GM23248 (cell line): Measurements from ENCODE around the gene EIF2B1.

ENCODE experiments used
- EZH2 ChIP-seq: fragments of 200-600 bp; sonication (generic); IDR thresholded peaks from 2 replicates; pipeline ENCODE4 v1.6.1; 2018; ENCODE audit warnings: antibody characterized with exemption, mild to moderate bottlenecking; ENCODE audit not compliant: insufficient read depth, poor library complexity, severe bottlenecking
- EZH2phosphoT487 ChIP-seq: fragments of 200-600 bp; sonication (generic); IDR thresholded peaks from 2 replicates; pipeline ENCODE4 v1.6.1; 2018; ENCODE audit warnings: antibody characterized with exemption, moderate library complexity, mild to moderate bottlenecking, low read depth; ENCODE audit not compliant: insufficient read depth

DNA sequence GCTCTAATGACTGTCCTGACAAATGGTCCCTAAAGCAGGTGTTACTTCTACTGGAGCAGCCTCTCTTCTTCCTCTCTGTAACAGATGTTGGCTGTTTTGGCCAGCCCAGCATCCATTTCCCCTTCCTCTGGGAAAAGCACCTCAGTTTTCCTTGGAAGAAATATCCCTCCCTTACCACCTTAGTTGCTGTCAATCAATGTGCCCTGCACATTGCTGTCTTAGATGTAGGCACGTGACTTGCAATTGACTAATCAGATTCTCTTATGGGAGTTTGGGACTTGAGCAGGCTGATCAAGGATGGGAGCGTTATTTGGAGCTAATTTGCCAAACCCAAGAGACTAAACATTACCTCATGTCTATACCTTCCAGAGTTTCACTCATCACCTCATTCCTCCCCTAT, 61.1 kb downstream of the EIF2B1 start:
- no peak for TF ChIP-seq EZH2
- TF ChIP-seq EZH2phosphoT487: no peak
